CD4-positive, alpha-beta T cell (primary cell): ENCODE data around the gene USB1. TPM values are rescaled to one million over a fixed set of nuclear protein-coding genes. Genes with fewer than 3 reads are reported as not detected.
"Not testable (repeated sequence)": the region's sequence is repeated elsewhere in the genome, so short reads cannot be mapped to it uniquely, and the experiment has no call there.

ENCODE experiments used
- ATAC-seq: fragments of 200-7000 bp; cut with Tn5 transposase; one replicate; pipeline ENCODE4 v1.10.0; 2022; ENCODE audit warnings: mild to moderate bottlenecking; ENCODE audit not compliant: poor library complexity
- CTCF ChIA-PET: fragments of 350-600 bp; sonication (Branson Sonifier 250); formaldehyde crosslinking; loops from one replicate; lab custom pipeline; 2021; ENCODE audit warnings: antibody characterized with exemption, inconsistent platforms; lab: Charles Lee
- POLR2A ChIA-PET: fragments of 350-600 bp; sonication (Branson Sonifier 250); formaldehyde crosslinking; loops from one replicate; lab custom pipeline; 2021; ENCODE audit warnings: antibody characterized with exemption, inconsistent platforms; lab: Charles Lee
- DNase-seq, 14 experiments: peaks; one replicate each; pipeline ENCODE4 v3.0.0-alpha.2; 2013 to 2020; ENCODE audit warnings: mixed read lengths in 2 of 14
- H3K27ac ChIP-seq, 2 donors: one replicate each; pipeline versions ENCODE4 v1.5.1 to v1.7.0; 2013; ENCODE audit warnings: low read length in 2 of 2, low read depth in 1 of 2, mild to moderate bottlenecking in 1 of 2
- H3K27me3 ChIP-seq, 2 experiments: 1 replicate in 1 of 2; 2 replicates in 1 of 2; pipeline versions ENCODE4 v1.6.1 to v1.7.0; 2013; ENCODE audit warnings: low read length in 2 of 2, control low read depth in 1 of 2, mild to moderate bottlenecking in 1 of 2, moderate library complexity in 1 of 2; ENCODE audit not compliant: insufficient read depth in 2 of 2, control insufficient read depth in 1 of 2
- H3K36me3 ChIP-seq: one replicate; pipeline ENCODE4 v1.6.1; 2013; ENCODE audit warnings: low read length, control low read depth; ENCODE audit not compliant: insufficient read depth
- H3K4me1 ChIP-seq: one replicate; pipeline ENCODE4 v1.6.1; 2013; ENCODE audit warnings: low read length, control low read depth; ENCODE audit not compliant: insufficient read depth
- H3K4me3 ChIP-seq: one replicate; pipeline ENCODE4 v1.5.1; 2013; ENCODE audit warnings: mild to moderate bottlenecking, low read length, moderate library complexity
- H3K9me3 ChIP-seq, 2 experiments: 1 replicate in 1 of 2; 2 replicates in 1 of 2; pipeline versions ENCODE4 v1.6.1 to v1.7.0; 2013; ENCODE audit warnings: low read length in 2 of 2, mild to moderate bottlenecking in 2 of 2, control low read depth in 1 of 2, moderate library complexity in 1 of 2; ENCODE audit not compliant: control insufficient read depth in 1 of 2, insufficient read depth in 1 of 2
- H3K27ac Mint-ChIP-seq: one replicate; pipeline ENCODE4 v1.8.0; 2020; ENCODE audit warnings: mixed read lengths
- H3K27me3 Mint-ChIP-seq: one replicate; pipeline ENCODE4 v1.8.0; 2021; ENCODE audit warnings: mixed read lengths
- H3K36me3 Mint-ChIP-seq: one replicate; pipeline ENCODE4 v1.8.0; 2021; ENCODE audit warnings: low read depth, mixed read lengths
- H3K4me1 Mint-ChIP-seq: one replicate; pipeline ENCODE4 v1.8.0; 2021; ENCODE audit warnings: low read depth, mixed read lengths
- H3K4me3 Mint-ChIP-seq: one replicate; pipeline ENCODE4 v1.8.0; 2020; ENCODE audit warnings: mild to moderate bottlenecking, mixed read lengths
- H3K9me3 Mint-ChIP-seq: one replicate; pipeline ENCODE4 v1.8.0; 2020; ENCODE audit warnings: mixed read lengths
- intact Hi-C, 2 experiments: fragments of 100-400 bp; cut with DNase I in 1 of 2; cut with micrococcal nuclease in 1 of 2; formaldehyde crosslinking; loops; one replicate each; pipeline versions ENCODE4 v1.15.1 to v1.9.0; 2023 to 2025; cut with DNase I, micrococcal nuclease
- total RNA-seq, 174 experiments: library from RNA in 2 of 174; stranded (reverse) in 2 of 174; gene quantifications; one replicate each; pipeline ENCODE4 v1.2.3 and lab custom pipeline; 2021 to 2026
- TF ChIP-seq, protein P1 (sequence below): fragments of 200-600 bp; IDR thresholded peaks from one replicate; pipeline ENCODE4 v1.8.0; 2022; ENCODE audit warnings: antibody characterized with exemption, mild to moderate bottlenecking

Gene USB1
- total RNA-seq, 2 experiments from 2014 or later: 22.4 to 25.7 TPM

DNA sequence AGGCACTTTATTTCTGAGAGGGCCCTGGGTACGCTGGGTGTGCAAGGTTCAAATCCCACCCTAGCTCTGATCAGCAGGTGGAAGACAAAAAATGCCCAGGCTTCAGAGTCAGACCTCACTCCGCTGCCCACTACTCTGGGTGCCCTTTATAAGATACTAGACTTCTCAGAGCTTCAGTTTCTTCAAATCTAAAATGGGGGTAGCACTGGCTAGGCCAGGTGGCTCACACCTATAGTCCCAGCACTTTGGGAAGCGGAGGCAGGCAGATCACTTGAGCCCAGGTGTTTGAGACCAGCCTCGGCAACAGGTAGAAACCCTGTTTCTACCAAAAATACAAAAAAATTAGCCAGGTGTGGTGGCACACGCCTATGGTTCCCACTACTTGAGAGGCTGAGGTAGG is 1.7 kb downstream of the USB1 start:
- H3K27me3 Mint-ChIP-seq: no peaks in the 10 kb centered on the region

DNA sequence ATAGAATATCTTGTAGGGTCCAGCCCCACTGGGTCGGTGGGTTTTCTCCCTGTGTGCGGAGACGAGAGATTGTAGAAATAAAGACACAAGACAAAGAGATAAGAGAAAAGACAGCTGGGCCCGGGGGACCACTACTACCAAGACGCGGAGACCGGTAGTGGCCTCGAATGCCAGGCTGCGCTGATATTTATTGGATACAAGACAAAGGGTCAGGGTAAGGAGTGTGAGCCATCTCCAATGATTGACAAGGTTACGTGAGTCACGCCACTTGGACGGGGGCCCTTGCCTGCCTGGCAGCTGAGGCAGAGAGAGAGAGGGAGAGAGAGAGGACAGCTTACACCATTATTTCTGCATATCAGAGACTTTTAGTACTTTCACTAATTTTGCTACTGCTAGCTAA is 3.5 kb downstream of the USB1 start:
- H3K27me3 Mint-ChIP-seq, H3K27ac Mint-ChIP-seq, DNase-seq, H3K27ac ChIP-seq, H3K4me3 Mint-ChIP-seq, H3K9me3 Mint-ChIP-seq, ATAC-seq, CTCF ChIA-PET, POLR2A ChIA-PET, H3K27me3 ChIP-seq, H3K9me3 ChIP-seq, H3K4me3 ChIP-seq: not testable (repeated sequence)
- peaks cover 30% of the 10 kb centered on the region for H3K4me1 Mint-ChIP-seq
- H3K36me3 Mint-ChIP-seq: peaks cover 60% of the 10 kb centered on the region
- intact Hi-C loops: loop anchor here (1.0 to 10.0 kb wide), 7 partner anchors 105 to 427 kb away; partner anchors contain the start of genes CFAP20 (in 1 of the 2), CSNK2A2 (in 1 of the 2) and KIFC3 (in 1 of the 2)
- peaks cover 22% of the 10 kb centered on the region for H3K4me1 ChIP-seq
- peaks cover 25% of the 10 kb centered on the region for H3K36me3 ChIP-seq

More for the DNA sequence above, 1.7 kb downstream of the USB1 start:
- Mint-ChIP-seq H3K4me1 (peaks cover 48% of the 10 kb centered on the region), H3K4me3 (peak overlapping the region; percentile 71), H3K36me3 (peaks cover 68% of the 10 kb centered on the region), H3K9me3 (no peaks in the 10 kb centered on the region), H3K27ac (no peak overlapping the region)
- no peak overlapping the region for H3K27ac ChIP-seq
- peaks cover 20% of the 10 kb centered on the region for H3K36me3 ChIP-seq
- no peaks in the 10 kb centered on the region for H3K27me3 ChIP-seq
- ChIA-PET POLR2A (no interaction called here), CTCF (no interaction called here)
- TF ChIP-seq, protein P1, sequence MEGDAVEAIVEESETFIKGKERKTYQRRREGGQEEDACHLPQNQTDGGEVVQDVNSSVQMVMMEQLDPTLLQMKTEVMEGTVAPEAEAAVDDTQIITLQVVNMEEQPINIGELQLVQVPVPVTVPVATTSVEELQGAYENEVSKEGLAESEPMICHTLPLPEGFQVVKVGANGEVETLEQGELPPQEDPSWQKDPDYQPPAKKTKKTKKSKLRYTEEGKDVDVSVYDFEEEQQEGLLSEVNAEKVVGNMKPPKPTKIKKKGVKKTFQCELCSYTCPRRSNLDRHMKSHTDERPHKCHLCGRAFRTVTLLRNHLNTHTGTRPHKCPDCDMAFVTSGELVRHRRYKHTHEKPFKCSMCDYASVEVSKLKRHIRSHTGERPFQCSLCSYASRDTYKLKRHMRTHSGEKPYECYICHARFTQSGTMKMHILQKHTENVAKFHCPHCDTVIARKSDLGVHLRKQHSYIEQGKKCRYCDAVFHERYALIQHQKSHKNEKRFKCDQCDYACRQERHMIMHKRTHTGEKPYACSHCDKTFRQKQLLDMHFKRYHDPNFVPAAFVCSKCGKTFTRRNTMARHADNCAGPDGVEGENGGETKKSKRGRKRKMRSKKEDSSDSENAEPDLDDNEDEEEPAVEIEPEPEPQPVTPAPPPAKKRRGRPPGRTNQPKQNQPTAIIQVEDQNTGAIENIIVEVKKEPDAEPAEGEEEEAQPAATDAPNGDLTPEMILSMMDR: no peak
- H3K9me3 ChIP-seq: no peaks in the 10 kb centered on the region
- peaks cover 40% of the 10 kb centered on the region for H3K4me1 ChIP-seq
- no peak for DNase-seq
- ATAC-seq: no peak
- intact Hi-C loops: loop anchor here in 1 of 2 experiments (2.0 to 10.0 kb wide), 6 partner anchors 124 to 358 kb away; partner anchors contain the start of genes CFAP20, CSNK2A2 and KIFC3
- H3K4me3 ChIP-seq: no peak overlapping the region

DNA sequence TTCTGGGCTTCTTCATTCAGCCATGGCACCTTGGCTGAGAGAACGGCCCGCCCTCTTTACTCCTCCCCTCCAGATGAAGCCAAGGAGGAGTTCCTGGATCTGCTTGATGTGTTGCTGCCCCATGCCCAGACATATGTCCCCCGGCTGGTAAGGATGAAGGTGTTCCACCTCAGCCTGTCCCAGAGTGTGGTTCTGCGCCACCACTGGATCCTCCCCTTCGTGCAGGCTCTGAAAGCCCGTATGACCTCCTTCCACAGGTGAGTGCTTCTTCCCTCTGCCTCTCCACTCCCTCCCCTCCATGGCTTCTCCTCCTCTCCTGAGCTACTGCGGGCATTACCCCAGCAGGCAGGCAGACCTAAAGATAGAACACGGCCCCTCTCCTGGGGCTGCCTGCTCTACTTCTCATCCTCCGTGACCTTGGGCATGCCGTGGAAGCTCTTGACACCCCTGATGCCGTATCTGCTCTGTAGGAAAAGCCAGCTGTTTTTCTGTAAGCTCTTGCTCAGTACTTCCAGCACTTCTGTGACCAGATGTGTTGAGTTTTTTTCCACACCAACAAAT is 8.7 kb downstream of the USB1 start:
- Mint-ChIP-seq H3K27ac (no peak overlapping the region), H3K36me3 (peaks cover 61% of the 10 kb centered on the region), H3K9me3 (no peaks in the 10 kb centered on the region), H3K27me3 (no peaks in the 10 kb centered on the region), H3K4me1 (no peaks in the 10 kb centered on the region), H3K4me3 (no peak overlapping the region)
- ChIA-PET CTCF (no interaction called here), POLR2A (no interaction called here)
- Histone ChIP-seq H3K36me3 (peaks cover 57% of the 10 kb centered on the region), H3K9me3 (no peaks in the 10 kb centered on the region), H3K4me3 (no peak overlapping the region), H3K27ac (no peak overlapping the region), H3K4me1 (no peaks in the 10 kb centered on the region), H3K27me3 (no peaks in the 10 kb centered on the region)
- DNase-seq (no peak), ATAC-seq (no peak)
- intact Hi-C loops: loop anchor here in 1 of 2 experiments (5.0 to 10.0 kb wide), 2 partner anchors 365 to 433 kb away; no protein-coding TSS in a partner anchor
- TF ChIP-seq, protein P1: no peak
